Measurements from ENCODE around the gene CLCN3.

The CLCN3 gene

DNA sequence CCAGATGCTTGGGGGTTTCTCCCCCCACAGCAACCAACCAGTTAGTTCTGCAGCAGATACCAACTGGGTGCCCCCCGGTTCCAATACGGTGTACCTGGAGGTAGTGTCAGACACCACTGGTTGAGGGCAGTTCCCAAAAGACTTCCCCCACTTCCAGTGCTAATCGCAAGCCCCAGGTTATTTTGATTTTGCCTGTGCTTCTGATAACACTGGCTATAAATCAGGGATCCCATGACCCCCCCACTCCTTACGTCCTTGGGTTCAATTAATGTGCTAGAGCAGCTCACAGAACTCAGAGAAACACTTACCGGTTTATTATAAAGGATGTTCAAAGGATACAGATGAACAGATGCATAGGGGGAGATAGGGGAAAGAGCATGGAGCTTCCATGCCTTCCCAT is 5.5 kb downstream of the CLCN3 start:
- DNase-seq (ENCODE audit: low read depth), result no peak
- TF ChIP-seq, protein P1, sequence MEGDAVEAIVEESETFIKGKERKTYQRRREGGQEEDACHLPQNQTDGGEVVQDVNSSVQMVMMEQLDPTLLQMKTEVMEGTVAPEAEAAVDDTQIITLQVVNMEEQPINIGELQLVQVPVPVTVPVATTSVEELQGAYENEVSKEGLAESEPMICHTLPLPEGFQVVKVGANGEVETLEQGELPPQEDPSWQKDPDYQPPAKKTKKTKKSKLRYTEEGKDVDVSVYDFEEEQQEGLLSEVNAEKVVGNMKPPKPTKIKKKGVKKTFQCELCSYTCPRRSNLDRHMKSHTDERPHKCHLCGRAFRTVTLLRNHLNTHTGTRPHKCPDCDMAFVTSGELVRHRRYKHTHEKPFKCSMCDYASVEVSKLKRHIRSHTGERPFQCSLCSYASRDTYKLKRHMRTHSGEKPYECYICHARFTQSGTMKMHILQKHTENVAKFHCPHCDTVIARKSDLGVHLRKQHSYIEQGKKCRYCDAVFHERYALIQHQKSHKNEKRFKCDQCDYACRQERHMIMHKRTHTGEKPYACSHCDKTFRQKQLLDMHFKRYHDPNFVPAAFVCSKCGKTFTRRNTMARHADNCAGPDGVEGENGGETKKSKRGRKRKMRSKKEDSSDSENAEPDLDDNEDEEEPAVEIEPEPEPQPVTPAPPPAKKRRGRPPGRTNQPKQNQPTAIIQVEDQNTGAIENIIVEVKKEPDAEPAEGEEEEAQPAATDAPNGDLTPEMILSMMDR (IDR thresholded peaks at IDR 0.05; ENCODE audit: insufficient read depth, low read depth, low read length, missing control alignments), result no peak

GRCh38 chr4:169626331-169627282 is 6.2 kb downstream of the CLCN3 start:
- DNase-seq (ENCODE audit: low read depth), result no peak
- no peak overlapping the region for H3K4me3 ChIP-seq (ENCODE audit: low read depth, low read length)
- TF ChIP-seq, protein P1 (IDR thresholded peaks at IDR 0.05; ENCODE audit: insufficient read depth, low read depth, low read length, missing control alignments), result no peak

More for the DNA sequence above, 5.5 kb downstream of the CLCN3 start:
- H3K4me3 ChIP-seq (ENCODE audit: low read depth, low read length), result no peak overlapping the region

GRCh38 chr4:169627307-169627706 is 6.9 kb downstream of the CLCN3 start:
- H3K4me3 ChIP-seq (ENCODE audit: low read depth, low read length), result no peak overlapping the region
- TF ChIP-seq, protein P1 (IDR thresholded peaks at IDR 0.05; ENCODE audit: insufficient read depth, low read depth, low read length, missing control alignments), result no peak
- no peak for DNase-seq (ENCODE audit: low read depth)

DNA sequence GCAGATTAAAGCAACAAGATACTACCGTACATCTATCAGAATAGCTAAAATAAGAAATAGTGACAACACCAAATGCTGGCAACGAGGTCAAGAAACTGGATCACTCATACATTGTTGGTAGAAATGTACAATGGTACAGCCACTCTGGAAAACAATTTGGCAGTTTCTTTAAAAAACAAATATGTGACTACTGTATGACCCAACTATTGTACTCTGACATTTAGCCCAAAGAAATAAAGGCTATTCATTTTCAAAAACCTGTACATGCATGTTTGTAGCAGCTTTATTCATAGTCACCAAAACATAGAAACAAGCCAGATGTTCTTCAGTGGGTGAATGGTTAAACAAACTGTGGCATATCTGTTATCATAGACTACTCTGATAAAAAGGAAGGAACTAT is 8.2 kb downstream of the CLCN3 start:
- TF ChIP-seq, protein P1 (IDR thresholded peaks at IDR 0.05; ENCODE audit: insufficient read depth, low read depth, low read length, missing control alignments), result no peak
- no peak for DNase-seq (ENCODE audit: low read depth)
- H3K4me3 ChIP-seq (ENCODE audit: low read depth, low read length), result no peak overlapping the region

DNA sequence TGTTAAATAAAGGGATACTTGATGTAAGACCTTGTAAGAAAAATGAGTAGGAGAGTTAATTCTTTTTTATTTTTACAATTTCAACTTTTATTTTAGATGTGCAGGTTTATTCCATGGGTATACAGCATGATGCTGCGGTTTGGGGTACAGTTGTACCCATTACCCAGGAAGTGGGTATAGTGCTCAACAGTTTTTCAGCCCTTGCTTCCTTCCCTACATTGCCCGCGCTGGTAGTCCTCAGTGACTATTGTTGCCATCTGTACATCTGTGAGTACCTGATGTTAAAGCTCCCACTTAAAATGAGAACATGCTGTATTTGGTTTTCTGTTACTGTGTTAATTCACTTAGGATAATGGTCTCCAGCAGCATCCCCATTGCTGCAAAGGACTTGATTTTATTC is 9.7 kb downstream of the CLCN3 start:
- no peak for DNase-seq (ENCODE audit: low read depth)
- H3K4me3 ChIP-seq (ENCODE audit: low read depth, low read length), result no peak overlapping the region
- TF ChIP-seq, protein P1 (IDR thresholded peaks at IDR 0.05; ENCODE audit: insufficient read depth, low read depth, low read length, missing control alignments), result no peak

DNA sequence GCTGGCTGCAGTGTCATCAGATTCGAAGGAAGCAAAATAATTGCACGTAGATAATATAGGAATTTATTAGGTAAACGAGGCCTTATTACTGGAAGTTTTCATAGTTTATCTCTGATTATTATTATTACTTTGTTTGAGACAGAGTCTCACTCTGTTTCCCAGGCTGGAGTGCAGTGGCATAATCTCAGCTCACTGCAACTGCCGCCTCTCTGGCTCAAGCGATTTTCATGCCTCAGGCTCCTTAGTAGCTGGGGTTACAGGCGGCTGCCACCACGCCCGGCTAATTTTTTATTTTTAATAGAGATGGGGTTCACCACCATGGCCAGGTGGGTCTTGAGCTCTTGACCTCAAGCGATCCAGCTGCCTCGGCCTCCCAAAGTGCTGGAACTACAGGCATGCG is 12.5 kb downstream of the CLCN3 start:
- DNase-seq (ENCODE audit: low read depth), result no peak
- TF ChIP-seq, protein P1 (IDR thresholded peaks at IDR 0.05; ENCODE audit: insufficient read depth, low read depth, low read length, missing control alignments), result no peak
- no peak overlapping the region for H3K4me3 ChIP-seq (ENCODE audit: low read depth, low read length)
